HG02642 (cell line): ENCODE measurements around the gene BACE1.

Experiments used
- ATAC-seq: cut with Tn5 transposase; IDR thresholded peaks from one replicate; pipeline ENCODE4 v1.9.1; 2021; ENCODE audit warnings: mild to moderate bottlenecking; ENCODE audit not compliant: unreplicated experiment, poor library complexity

BACE1 gene

DNA sequence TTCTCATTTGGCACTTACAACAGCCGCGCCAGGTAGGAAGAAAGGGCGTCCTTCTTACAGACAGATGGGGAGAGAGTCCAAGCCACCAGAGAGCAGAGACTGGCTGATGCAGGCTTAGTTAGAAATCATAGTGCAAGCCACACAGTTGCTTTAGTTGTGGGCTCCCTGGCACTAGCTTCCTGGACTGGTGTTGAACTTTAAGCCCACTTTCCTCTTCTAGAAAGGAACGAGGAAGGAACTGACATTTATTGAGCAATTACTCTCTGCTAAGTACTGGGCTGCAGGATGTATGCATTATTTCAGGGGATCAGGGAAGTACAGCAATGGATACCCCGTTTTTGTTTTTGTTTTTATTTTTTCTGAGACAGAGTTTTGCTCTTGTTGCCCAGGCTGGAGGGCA is 3.0 kb downstream of the BACE1 start:
- no peak for ATAC-seq

DNA sequence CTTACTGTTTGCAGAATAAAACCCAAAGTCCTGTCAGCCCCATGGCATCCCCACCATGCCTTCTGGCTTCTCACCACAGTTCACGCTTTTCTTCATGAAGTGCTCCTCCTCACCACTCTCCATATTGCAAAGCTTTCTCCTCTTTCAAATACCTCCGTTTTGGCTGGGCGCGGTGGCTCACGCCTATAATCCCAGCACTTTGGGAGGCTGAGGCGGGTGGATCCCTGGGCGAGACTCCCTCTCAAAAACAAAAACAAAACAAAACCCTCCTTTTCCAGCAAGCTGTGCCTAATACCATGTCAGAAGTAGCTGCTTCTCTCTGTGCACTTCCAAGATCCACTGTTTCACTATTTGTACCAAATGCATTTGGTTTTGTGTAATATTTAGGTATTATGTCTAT is 6.7 kb downstream of the BACE1 start:
- no peak for ATAC-seq

DNA sequence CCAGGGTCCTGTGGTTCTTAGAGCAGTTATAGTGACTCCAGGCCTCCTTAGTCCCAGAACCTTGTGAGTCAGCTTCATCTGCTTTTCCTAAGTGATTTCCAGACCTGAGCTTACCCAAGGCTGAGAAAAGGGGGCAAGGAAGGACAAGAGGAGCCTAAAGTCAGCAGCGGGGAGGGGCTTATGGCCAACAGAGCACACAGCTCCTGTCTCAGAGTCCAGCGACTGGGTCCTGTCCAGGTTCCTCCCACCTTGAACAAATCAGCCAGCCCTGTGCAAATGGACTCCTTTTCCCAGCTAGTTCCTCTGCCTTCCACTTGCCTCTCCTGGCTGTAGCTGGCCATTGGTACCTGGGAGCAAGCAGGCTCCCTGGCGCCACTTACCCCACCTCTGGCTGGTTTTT is 10.9 kb downstream of the BACE1 start:
- ATAC-seq, result no peak

DNA sequence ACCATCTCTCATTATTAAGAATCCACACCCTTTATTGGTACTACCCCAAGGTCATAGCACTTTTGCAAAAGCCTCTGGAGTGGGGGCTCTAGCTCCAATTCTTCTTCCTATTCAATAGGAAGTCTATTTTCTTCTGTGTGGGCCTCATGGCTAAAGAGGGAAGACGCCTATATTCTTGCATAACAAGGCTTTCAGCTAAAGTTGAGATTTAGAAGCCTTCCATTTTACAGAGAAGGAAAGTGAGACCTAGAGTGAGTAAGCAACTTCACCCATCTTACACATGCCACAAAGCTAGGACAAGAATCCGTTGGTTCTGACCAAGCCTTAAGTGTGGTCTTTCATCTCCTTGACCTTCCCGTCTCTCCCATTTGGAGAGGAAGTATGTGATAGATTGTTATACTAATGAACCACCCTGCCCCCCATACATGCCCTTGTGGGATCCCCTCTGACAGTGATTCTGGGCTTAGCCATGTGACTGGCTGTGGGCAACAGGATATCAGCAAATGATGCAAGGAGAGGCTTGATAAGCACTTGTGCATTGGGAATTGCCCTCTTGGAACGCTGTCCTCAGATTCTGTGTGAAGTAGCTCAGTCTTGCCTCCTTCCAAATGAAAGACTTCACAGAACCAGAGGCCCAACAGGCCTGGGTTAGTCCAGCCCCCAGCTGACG is 12.3 kb downstream of the BACE1 start:
- no peak for ATAC-seq

DNA sequence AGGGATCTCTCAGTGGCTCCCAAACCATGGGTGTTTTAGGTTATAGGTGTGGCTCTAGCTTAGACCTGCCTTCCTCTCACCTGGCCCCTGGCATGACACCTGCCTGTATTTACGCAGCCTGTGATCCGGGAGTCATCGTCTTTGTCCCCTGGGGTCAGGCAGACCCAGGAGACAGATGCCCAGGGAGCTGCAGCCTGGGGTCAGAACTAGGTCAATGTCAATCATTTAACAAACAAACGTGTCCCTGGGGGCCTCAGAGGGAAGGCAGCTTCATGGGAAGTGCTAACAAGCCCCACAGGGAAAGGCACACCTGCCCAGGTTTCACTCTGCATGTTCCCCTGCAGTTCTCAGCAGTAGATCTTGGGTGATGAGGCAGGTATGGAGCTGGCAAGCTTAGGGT is 13.0 kb downstream of the BACE1 start:
- no peak for ATAC-seq

DNA sequence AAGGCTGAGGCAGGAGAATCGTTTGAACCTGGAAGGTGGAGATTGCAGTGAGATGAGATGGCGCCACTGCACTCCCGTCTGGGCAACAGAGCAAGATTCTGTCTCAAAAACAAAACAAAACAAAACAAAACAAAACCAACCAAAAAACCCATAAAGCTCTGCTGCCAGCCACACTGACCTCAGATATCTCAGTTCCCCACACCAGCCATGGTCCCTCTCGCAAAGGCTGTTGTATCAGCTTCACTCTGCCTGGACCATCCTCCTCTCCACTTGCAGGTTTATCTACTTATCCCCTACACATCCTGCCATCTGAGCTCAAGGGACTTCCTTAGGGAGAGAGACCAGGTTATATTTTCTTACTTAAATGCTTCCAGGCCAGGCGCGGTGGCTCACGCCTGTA is 13.8 kb downstream of the BACE1 start:
- ATAC-seq, result no peak

DNA sequence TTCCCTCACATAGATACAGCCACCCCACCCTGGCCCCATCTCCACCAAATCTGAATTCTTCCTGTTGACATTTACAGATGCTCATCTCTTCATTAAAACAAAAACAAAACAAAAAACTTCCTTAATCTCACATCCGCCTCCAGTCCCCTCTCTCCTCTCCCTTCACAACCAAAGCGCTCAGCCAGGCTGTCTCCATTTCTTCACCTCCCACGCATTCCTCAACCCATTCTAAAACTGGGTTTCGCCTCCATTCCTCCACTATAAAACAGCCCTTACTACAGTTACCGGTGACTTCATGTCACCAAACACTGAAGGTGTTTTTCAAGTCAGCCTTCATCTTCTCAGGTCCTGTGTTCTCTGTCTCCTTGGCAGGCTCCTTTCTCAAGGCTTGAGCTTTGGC is 15.3 kb downstream of the BACE1 start:
- ATAC-seq, result no peak

DNA sequence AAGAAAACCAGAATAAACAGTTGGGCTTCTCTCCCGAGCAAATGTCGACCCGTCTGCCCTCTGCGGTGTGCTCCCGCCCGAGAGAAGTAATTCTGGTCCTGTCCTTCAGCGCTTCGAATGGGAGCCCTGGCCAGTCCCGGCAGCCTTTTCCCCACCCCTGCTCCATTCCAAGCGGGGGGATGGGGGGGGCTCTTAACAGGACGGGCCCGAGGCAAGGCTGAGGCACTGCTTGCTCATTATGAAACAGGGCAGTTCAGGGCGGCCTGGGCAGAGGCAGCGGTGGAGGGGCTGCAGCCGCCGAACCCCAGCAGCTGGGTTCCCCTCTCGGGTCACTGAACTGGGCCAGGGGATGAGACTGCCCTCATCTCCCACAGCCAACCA is 15.8 kb downstream of the BACE1 start:
- ATAC-seq, result no peak

DNA sequence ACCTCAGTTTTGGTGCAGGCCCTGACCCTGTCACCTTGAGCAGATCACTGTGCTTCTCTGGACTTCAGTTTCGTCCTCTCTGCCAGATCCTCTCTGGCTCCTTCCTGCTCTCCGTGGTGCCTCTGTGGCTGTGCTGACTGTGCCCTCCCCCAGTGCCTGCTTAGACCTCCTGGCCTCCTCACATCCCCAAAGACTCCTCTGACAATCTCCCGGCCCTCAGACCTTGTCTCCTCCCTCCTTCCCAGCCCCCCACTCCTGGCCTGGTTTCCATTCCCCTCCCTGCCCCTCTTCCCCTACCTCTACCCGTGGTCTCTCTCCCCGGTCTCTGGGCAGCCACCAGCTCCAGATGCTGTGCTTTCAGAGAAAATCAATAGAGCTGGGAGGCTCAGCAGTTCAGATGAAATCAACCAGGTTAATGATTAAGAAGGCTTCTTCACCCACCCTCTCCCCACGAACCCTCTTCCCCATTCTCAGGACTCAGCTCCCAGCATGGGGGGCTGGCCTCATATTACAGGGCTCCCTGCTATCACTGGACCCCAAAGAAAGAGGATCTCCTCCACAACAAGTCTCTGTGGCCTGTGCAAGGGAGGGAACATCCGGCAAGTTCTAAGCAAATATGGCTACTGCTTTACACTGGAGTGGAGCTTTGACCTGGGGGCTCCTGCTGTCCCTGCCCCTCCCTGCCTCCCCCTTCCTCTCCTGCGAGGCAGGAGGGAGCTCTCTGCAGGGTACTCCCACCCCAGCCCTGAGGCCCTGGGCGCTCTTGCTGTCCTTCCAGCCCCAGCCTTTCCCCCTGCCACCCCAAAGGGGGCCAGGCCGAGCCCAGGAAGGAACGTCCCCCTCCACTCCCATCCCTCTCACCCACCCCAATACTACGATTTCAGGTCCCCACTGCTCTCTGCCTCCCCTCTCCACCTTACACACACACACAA is 16.4 kb downstream of the BACE1 start:
- ATAC-seq, result no peak

DNA sequence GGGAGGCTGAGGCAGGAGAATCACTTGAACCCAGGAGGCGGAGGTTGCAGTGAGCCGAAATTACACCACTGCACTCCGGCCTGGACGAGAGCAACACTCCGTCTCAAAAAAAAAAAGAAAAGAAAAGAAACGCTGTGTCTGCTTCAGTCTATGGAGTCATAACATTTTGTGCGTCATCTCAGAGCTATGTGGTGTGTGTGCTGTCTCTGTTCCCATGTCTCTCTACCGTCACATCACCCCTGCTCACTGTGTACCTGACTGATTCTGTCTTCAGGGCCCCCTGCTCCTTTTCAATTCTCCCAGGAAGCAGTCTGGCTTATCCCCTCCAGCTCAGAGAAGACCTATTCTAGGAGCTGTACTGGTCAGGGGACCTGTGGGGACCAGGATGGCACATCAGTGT is 17.9 kb downstream of the BACE1 start:
- no peak for ATAC-seq

DNA sequence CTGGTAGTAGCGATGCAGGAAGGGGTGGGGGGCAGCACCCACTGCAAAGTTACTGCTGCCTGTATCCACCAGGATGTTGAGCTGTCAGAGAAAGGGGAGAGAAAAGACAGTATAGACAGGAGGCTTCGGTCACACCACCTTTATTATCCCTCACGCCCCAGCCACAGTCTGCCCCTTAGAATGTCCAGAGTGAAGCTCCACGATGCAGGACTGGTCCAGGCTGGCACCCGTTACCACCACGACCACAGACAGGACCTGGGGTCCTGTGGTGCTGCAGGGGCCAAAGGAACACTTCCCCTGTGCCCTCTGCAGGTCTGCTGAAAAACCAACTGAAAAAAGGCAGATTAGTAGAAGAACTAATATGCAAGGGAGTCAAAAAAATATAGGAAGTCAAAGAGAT is 19.2 kb downstream of the BACE1 start:
- ATAC-seq, result no peak

DNA sequence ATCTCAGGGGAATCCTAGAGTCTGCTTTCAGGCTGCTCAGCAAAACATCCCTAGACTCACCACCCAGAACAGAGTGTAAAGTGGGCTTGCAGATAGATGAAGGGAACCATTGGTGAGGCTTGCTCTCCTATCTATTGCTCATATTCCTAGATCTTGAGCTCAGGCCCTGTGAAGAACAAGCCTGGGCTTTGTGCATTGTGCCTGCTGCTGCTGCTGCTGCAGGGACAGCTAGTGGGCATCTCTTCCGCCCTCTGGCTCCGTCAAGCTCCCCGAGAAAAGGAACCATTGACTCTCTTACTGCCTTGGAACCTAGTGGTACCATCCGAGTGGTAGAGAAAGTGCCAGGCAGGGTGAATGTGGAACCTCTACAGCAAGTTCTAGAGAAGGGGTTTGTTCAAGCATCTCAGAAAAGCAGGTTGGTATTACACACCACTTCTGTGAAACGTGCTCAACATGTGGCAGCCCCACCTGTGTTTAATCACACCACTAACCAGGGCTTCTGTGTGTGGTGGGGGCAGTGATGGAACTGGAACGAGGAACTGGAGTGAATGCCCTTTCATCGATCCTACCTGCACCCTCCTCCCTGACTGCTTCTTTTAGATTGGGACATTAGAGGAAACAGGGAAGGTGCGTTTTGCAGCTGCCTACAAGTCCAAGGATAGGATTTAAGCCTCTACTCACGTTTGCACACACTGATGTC is 20.5 kb downstream of the BACE1 start:
- no peak for ATAC-seq

DNA sequence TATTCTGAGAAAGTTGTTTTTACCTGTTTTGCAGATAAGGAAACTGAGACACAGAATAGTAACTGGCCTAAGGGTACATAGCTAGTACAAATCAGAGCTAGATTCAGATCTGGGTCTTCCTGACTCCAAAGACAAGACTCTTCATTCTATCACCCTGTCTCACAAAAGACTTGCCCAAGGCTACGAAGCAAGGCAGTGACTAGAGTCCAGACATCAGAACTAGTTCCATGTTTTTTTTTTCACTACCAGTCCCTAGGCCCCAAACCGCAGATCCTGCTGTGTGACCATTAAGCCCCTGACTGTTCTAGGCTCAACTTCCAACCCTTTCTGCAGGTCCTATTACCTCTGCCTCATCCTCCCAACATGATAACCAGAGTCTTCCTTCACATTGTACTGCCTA is 23.4 kb downstream of the BACE1 start:
- ATAC-seq, result no peak

DNA sequence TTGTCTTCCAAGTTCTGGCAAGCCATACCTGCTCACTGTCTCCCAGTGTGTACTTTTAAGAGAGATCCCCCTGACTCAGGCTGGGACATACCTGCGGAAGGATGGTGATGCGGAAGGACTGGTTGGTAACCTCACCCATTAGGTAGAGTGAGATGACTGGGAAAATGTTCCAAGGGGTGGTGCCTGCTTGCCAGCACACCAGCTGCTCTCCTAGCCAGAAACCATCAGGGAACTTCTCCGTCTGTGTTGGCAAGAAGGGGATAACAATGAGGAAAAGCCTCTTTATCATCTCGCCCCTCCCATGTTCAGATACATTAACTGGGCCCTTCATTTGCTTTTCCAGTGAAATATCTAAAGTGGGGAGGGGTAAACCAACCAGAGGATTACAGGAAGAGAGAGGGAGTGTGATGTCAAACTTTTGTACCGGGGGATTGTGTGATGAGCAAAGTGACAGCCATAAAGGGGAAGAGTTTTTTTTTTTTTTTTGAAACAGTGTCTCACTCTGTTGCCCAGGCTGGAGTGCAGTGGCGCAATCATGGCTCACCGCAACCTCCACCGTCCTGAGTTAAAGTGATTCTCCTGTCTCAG is 25.2 kb downstream of the BACE1 start, which contains the start of gene BACE1-AS:
TSS of gene BACE1-AS (plus strand) at position 538 of the 588 bp plus-strand sequence.
- no peak for ATAC-seq

DNA sequence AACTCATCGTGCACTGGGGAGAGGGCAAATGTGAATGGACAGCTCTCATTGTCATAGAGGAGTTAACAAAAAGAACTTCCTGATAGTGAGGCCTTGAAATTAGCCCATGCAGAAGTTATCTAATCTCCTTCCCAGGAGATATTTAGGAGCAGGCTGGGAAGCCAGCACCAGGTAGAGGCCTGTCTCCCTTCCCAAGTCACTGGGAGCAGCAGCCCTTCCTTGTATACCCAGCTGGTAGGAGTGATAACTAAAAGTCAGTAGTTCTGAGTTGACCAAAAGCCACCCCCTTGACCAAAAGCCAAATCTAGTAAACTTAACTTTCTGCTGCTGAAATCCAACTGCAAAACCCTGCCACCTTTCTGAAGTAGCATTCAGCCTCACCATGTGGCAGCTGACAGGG is 26.3 kb downstream of the BACE1 start:
- no peak for ATAC-seq

DNA sequence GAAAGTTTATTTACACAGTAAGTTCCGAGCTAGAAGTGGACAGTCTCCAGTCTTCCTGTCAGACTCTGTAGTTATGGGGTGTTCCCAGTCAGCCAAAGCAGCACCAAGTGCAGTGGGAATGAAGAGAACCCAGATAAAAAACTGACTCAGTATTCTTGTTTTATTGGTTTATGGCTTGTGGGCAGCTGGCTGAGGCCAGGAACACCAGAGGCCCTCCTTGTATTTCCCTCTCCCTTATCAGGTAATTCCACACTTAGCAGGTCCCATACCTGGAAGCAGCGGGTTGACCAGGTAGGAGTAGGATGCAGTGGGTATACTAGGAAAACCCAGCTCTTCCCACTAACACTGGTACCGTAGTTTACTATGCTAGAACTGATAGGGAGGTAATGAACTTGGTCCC is 28.4 kb downstream of the BACE1 start:
- no peak for ATAC-seq

DNA sequence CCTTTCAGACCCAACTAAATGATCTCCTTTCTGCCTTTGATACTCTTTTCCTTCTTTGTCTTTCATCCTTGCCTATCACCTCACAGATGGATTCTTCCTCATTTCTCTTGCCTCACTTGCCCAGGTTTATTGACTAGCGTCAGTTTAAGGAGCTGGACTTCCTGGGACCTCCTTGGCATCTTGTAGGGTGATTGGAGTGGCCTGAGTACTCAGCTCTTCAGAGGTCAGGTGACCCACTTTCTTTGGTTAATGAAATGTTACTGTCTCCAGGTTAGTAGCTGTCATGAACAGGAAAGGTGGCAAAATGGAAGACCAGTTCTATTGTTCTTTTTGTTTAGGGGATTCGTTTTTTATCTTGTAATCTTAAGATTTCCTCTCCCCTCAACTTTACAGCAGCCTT is 29.5 kb downstream of the BACE1 start:
- ATAC-seq, result no peak

DNA sequence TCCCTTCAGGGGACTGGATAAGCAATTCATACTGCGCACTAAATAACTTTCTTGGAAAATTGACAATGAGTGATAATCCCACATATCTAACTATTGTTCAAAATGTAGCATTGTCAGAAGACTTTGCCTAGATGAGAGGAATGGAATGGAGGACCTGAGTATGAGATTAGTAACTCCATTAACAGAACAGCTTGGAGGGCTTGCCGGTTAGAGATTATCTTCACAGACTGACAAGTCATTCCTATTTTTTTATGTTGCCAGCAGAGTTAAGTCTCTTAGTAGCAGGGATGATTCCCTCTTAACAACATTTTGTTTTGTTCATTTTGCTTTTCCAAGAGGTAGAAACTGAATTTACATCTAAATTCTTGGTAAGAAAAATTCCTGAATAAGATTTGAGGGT is 32.0 kb downstream of the BACE1 start:
- ATAC-seq, result no peak

DNA sequence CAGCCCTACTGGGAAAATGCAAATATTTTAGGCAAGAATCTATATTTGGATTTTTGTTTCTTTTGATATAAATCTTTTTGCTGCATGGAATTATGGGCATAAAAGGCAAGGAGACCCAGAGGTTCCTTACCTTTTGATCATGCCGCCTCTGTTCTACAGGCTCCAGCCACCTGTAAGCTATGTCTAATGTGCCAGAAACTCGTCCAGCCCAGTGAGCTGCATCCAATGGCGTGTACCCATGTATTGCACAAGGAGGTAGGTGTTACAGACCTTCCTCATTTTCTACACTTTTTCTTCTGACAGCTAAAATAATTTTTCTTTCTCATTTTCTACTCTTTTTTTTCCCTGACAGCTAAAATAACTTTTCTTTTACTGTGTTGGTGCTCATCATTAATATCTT is 33.1 kb downstream of the BACE1 start:
- no peak for ATAC-seq

DNA sequence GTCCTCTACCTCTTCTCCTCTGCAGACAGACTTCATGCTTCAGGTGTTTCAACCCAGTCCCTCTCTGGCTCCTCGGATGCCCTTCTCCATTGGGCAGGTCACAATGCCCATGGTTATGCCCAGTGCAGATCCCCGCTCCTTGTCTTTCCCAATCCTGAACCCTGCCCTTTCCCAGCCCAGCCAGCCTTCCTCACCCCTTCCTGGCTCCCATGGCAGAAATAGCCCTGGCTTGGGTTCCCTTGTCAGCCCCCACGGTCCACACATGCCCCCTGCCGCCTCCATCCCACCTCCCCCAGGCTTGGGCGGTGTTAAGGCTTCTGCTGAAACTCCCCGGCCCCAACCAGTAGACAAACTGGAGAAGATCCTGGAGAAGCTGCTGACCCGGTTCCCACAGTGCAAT is 34.2 kb downstream of the BACE1 start:
- no peak for ATAC-seq

DNA sequence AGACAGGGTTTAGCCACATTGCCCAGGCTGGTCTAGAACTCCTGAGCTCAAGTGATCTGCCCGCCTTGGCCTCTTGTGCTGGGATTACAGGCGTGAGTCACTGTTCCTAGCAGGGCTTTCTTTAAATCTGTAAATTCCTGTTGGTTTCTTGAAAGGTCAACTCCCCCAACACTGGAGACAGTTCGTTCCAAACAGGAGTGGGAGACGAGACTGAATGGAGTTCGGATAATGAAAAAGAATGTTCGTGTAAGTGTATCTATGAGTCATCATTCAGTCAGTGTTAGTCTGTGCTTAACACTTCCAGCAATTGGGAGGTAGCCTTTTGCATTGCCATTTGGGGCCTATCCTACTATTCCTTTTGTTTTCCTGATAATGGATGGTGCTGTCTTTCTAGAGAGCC is 34.9 kb downstream of the BACE1 start:
- no peak for ATAC-seq
